ENCODE results near the gene EMX2.

EMX2 gene

GRCh38 chr10:117545141-117546019 is 2.8 kb downstream of the EMX2 start:
- no peak for DNase-seq

GRCh38 chr10:117546020-117546580 is 3.6 kb downstream of the EMX2 start:
- DNase-seq = no peak

- DNase-seq = no peak
Measured at GRCh38 chr10:117546581-117547015, 4.1 kb downstream of the EMX2 start.

- DNase-seq = no peak
Measured at GRCh38 chr10:117547016-117547715, 4.6 kb downstream of the EMX2 start.

- DNase-seq = no peak
Measured at GRCh38 chr10:117547716-117548668, 5.4 kb downstream of the EMX2 start.

- DNase-seq = no peak
Measured at GRCh38 chr10:117549100-117549585, 6.6 kb downstream of the EMX2 start.

GRCh38 chr10:117550076-117550475 is 7.5 kb downstream of the EMX2 start:
- no peak for DNase-seq

GRCh38 chr10:117550599-117551329 is 8.2 kb downstream of the EMX2 start:
- no peak for DNase-seq

GRCh38 chr10:117551330-117552155 is 9.0 kb downstream of the EMX2 start:
- no peak for DNase-seq

GRCh38 chr10:117552156-117552631 is 9.6 kb downstream of the EMX2 start:
- no peak for DNase-seq

GRCh38 chr10:117552701-117553141 is 10.2 kb downstream of the EMX2 start:
- no peak for DNase-seq

- DNase-seq = no peak
Measured at GRCh38 chr10:117553142-117553814, 10.7 kb downstream of the EMX2 start.

GRCh38 chr10:117553815-117554172 is 11.2 kb downstream of the EMX2 start:
- no peak for DNase-seq

GRCh38 chr10:117554241-117554814 is 11.8 kb downstream of the EMX2 start:
- DNase-seq = no peak

- DNase-seq = no peak
Measured at GRCh38 chr10:117555017-117555416, 12.5 kb downstream of the EMX2 start.

- DNase-seq = no peak
Measured at GRCh38 chr10:117555863-117556262, 13.3 kb downstream of the EMX2 start.

GRCh38 chr10:117556356-117556755 is 13.8 kb downstream of the EMX2 start:
- no peak for DNase-seq

- no peak for DNase-seq
Measured at GRCh38 chr10:117559712-117560111, 17.2 kb downstream of the EMX2 start.

- no peak for DNase-seq
Measured at GRCh38 chr10:117560942-117561341, 18.4 kb downstream of the EMX2 start.

GRCh38 chr10:117562220-117562619 is 19.7 kb downstream of the EMX2 start:
- no peak for DNase-seq

Measured in SW 1271 (cell line).